GM19397 (cell line): ENCODE data around the gene TERT.

Experiments
- ATAC-seq: cut with Tn5 transposase; IDR thresholded peaks from one replicate; pipeline ENCODE4 v1.9.1; 2021; ENCODE audit warnings: mild to moderate bottlenecking, moderate library complexity; ENCODE audit not compliant: unreplicated experiment

TERT gene

DNA sequence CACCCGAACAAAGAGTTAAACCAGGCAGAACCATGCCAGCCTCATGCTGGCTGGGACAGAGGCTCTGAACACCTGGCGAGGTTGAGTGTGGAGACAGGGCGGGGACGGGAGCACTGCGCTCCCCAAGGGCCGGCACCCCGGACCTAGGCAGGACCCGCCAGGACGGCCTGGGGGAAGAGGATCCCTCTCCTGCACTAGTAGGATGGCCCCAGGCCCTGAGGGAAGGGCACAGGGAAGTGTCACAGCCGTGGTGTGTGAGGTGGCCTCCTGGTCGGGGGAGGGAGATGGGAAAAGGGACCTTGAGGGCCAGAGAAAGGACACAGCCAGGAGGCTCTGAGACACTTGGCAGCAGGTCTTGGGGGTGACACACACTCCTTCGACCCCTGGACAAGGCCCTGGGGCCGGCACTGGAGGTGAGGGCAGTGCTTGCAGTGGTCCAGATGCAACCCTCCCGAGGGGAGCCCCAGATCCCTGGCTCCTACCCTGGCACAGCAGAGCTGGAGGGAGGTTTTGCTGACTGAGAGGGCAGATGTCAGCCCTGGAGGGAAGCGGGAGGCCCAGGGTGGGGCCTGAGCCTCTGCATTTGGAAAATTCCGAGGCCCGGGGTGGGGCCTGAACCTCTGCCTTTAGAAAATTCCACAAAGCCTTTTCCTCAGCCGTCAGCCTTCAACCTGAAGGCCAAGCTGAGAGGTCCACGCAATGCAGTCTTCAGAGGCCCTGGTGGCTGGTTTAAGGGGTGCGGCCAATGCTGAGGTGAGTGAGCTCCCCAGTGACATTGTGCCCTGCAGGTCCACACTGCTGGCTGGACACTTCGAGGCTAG is 24.8 kb upstream of the TERT start:
- ATAC-seq, result no peak

DNA sequence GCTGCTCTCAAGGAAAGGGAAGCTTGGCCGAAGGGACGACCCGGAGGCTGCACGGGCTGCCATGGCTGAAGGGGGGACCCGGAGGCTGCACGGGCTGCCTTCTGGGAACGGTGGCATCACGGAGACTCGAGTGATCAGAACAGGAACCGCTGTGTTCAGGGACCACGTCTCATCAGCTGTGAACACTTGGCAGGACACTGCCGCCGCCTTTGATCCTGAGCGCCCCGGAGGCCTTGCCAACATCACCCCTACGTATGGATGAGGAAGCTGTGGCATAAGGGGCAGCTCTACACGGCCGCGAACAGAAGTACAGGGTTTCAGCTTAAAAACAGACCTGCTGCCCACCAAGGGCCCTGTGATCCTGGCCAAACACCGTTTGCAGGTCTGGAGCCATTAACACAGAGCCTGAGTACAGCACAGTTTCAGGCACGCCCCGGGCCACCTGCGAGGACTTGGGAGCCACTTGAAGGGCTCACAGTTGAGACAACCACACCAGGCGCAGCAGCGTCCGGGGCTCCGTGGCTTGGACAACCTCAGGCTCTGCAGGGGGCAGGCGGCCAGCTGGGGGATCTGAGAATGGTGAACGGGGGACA is 23.9 kb upstream of the TERT start:
- no peak for ATAC-seq

DNA sequence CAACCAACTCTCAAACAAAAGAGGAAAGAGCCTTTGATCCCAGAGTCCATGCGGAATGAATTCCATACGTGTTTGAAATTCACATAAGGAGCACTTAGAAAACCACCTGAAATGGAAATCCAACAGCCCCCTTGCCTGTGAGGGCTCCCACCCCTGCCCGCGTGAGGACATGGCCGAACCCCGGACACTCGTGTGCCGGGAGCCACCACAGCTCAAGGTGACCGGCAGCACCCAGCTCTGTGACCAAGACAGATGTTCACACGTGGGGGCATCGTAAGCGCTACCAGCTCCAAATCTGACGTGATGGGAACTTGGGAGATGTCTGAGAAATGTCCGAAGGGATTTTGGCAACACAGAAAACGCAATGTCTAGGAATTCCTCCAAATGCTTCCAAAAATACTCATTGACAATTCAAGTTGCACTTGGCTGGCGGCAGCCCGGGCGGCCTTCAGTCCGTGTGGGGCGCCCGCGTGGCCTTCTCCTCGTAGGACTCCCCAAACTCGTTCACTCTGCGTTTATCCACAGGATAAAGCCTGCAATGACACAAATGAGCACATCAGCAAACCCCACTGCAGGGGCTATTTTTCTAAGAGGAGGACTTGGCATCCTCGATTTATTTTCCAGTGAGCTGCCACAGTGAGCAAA is 23.2 kb upstream of the TERT start:
- no peak for ATAC-seq

DNA sequence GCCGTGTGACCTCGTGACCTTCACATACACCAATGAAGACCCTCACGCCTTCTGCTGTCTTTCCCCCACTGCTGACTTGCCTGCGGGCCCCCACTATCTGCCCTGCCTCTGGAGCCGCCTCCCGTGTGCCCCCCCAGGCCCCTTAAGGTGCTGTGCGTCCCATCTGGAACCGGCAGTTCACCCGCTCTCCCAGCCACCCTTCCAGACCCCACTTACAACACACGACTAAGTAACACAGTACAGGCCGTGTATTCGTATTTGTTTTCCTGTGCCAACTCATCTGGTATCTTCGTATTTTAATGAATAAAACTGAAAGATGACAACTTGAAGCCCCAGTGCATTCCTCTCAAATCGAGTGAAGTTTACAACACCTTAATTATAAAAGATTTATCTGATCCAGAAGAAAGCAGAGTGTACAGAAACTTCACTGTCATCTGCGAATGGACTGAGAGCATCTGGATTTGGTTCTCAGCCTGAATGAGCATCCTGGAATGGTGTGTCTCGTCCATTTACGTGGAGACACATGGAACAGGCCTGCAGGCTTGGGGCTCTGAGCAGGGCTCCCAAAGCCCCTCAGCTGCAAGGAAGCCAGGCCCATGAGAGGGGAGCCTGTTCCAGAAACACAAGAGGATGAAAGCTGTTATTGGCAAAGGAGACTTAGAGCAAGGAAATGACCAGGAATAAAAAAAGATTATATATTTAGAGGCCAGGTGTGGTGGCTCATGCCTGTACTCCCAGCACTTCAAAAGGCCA is 21.9 kb upstream of the TERT start:
- ATAC-seq, result no peak

DNA sequence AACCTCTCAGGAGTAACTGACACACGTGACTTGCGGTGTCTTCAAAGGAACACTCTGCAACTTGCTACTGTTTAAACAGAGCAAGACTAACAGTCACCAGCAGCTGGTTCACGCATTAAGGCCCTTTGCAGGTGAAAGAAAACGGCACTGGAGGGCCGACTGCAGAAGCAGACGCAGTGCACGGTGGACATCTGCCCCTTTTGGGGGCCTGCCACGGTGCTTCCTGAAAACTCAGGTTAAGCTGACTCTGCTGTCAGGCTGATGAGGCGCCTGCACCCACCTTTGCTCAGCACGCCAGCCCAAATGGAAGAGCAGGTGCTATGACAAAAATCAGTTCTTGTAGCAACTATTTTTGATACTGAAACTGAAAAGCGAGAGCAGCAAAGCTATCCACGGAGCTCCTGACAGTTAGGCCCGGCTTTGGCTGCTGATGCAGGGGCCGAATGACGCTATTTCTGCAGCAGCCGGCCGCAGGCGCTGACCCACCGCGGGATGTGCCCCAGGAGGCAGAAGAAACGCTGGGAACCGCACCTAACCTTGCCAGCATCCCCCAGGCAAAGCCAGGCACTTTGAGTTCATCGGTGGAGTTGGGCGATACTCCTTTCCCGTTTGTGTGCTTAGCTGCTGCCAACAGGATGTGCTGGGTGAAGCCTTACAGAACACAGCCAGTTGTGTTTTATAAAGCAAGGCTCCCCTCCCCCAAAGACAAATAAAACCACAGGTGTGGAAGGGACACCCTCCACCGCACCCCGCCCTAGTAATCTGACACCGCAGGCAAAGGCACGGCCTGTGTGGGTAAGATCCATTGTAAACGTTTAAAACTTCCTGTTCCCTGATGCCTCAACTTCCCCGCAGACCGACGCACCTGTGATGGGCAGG is 21.1 kb upstream of the TERT start:
- ATAC-seq, result peak; percentile 49

DNA sequence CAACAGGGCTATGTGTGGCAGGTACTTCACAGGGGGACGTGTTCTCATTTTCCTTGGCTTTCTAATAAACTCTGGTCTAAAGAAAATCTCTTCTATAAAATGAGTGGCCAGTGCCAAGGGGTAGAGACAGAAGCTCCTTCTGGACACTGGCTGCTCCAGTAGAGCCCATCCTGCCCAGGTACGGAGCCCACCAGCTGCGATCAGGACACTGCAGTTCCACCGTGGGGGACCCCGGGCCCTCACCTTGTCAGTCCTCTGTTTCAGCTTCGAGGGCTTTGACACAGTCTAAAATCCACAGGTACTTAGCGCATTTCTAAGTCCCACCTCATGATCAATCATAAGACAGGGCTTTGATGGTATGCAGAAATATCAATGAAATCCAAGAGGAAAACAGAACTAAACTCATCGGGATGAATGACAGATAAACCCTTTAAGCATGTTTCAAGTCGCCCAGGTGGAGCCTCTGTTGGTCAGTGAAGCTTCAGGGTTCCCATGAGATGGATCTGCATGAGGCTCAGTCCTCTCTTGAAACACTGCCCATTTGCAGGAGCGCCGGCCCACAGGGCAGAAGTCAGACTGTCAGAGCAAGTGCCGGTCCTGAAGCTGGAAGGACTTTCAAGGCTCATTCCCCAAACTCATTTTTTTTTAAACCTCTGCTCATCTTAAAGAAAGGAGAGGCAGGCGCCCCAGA is 20.3 kb upstream of the TERT start:
- no peak for ATAC-seq

DNA sequence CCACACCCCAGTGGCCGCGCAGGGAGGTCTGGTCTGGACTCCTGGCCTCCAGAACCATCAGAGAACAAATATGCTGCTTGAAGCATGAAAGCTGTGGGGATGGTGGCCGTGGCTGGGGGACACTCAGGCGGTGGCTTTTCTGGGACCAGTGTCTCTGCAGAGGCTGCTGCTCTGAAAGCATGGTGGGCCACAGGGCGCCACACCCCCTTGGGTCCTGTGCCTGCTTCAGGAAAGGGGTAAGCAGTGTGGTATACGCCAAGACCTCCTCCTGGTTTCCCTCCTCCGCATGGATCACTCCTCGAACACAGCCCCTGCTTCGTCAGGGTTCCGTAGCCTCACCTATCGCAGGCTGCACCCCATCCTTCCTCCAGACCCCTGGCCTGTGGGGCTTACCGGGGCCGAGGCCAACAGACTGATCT is 19.7 kb upstream of the TERT start:
- no peak for ATAC-seq

DNA sequence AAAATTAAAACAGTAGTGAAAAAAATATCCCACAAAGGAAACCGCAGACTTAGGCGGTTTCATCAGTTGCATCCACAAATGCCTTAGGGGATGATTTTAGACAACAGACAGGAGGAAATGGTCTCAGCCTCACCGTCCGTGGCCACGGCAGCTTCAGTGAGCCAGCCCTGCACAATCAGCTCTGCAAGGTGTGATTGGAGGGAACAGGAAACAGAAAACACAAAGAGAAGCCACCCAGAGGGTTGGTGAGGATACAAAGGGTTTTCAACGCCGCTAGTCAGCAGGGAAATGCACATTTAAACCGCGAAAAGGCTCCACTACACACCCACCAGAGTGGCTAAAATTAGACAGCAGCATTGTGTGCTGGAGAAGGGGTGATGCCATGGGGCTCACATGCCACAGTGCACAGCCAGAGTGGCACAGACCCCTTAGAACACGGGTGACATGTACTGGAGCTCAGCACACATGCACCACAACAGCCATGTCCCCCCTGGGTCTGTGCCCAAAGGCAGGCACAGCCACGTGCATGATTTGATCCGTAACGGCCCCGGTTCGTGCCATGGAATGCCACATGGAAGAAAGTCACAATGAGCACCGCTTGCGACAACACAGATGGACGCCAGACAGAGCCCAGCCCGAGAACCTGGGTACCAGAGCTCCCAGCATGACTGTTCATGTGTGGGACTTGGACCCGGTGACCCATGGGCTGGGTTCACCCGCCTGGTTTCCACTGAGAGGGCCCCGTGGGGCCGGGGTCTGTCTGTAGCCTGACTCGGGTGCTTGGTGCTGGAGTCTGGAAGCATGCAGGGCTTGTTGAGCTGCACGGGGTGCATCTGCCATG is 18.3 kb upstream of the TERT start:
- peak; percentile 72 for ATAC-seq

DNA sequence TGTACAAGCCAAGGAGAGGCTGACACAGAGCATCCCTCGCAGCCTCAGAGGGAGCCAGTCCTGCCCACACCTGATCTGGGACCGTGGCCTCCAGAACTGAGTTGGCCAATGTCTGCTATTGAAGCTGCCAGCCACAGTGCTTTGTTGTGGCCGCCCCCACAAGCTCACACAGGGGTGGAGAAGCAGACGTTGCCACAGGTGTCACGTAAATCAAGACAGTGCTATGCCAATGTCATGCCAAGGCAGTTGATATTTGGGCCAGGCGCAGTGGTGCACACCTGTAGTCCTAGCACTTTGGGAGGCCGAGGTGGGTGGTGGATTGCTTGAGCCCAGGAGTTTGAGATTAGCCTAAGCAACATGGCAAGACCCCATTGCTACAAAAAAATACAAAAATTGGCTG is 17.3 kb upstream of the TERT start:
- ATAC-seq, result no peak

DNA sequence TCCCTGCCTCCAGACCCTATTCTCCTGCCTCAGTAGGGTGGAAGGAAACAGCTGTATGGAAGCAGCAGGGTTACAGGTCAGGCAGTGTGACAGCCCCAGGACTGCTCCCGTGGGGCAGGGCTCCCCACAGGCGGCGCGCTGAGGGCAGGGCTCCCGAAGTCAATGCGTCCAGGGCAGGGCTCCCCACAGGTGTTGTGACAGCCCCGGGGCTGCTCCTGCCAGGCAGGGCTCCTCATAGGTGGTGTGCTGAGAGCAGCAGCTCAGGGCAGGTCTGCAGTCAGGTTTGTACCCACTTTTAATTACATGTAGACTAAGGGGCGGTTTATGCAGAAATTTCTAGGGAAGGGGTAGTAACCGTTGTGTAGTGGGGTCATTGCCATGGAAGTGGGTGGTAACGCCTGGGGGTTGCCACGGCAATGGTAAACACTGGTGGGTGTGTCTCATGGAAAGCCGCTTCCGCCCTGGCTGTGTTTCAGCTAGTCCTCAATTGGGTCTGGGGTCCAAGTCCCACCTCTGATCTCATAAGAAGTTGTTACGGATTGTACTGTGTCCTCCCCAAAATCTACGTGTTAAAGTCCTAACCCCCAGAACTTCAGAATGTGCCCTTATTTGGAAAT is 16.7 kb upstream of the TERT start:
- ATAC-seq, result no peak

DNA sequence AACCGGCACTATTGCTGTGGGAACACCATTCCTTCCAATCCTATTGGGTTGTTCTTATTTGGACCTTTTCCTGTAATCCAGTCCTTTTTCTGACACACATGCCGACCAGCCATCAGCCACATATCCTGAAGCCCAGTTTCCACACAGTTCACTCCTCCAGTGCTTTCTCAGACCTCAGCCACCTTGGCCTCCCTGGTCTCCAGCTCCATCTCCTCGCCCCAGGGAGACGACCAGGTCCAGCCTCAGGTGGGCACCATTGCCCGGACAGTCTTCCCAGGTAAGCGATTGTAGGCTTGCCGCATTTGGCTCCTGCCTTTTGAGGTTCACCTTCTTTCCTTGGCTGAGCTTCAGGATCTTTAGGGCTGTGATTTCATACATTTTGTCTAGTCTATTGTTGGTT is 15.2 kb upstream of the TERT start:
- ATAC-seq, result no peak

DNA sequence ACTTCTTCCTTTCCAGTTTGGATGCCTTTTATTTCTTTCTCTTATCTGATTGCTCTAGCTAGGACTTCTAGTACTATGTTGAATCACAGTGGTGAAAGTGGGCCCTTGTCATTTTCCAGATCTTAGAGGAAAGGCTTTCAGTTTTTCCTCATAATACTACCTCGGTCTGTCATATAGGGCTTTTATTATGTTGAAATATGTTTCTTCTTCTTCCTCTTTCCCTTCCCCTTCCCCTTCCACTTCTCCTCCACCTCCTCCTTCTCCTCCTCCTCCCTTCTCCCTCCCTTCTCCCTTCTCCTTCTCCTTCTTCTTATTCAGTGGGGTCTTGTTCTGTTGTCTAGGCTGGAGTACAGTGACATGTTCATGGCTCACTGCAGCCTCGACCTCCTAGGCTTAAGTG is 9.2 kb upstream of the TERT start:
- ATAC-seq, result no peak

DNA sequence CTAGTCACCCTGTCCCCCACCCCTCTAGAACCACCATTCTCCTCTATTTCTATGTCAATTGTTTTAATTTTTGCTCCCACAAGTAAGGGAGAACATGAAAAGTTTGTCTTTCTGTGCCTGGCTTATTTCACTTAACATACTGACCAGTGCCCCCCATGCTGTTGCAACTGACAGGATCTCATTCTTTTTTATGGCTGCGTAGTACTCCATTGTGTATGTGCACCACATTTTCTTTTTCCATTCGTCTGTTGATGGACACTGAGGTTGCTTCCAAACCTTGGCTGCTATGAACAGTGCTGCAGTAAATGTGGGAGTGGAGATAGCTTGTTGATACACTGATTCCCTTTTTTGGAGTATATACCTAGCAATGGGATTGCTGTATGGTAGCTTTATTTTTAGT is 7.4 kb upstream of the TERT start:
- ATAC-seq, result no peak

DNA sequence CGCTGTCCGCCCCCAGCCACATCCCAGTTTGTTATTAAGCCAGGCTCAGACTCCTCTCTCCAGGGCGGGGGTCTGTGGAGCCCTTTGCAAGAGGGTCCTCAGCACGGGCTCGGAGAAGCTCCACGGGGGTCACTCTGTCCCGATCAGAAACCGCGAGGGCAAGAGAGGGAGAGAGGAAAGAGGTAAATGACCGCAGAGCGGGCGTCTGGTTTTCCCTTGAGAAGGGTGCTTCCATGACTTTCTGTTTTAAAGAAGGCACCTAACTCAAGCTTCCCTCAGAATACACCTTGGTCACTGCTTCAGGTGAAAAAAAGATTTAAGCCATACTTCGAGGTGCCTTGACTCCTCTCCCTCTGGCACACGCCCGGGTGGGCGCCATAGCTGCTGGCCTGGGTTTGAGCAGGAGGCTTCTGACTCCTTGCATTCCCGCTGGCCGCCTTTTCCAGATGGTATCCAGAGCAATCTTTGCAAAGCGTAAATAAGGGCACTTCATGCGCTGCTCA is 5.8 kb upstream of the TERT start:
- no peak for ATAC-seq

DNA sequence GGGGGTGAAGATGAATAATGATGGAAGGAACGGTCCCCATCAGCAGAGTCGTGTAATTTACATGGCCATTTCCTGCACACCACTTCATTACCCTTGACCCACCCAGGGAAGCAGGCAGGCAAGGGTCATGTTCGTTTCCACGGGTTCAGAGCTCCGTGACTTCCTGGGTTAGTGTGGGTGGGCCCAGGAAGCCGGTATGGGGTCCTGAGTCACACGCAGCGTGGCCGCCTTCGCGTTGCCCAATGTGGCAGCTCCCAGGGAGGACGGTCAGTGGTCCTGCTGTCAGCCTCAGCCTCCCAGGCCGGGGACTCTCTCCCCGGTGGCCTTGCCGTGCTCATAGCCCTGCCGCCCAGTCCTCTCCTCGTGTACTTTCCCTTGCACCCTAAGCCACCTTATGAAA is 5.1 kb upstream of the TERT start:
- ATAC-seq, result no peak

DNA sequence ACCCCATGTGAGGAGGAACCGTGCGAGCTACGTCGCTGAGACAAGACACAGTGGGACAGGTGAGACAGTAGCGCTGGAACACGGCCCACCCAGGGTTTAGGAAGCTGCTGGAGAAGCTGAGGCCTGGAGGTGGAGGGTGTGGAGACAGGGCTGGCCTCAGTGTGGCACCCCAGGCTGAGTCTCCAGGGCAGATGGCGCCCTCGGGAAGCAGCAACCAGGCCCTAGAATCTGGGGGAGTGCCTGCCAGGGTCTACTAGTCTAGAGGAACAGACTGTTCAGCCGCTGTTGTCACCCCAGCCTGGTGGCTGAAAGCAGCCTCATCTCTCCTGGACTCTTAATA is 4.6 kb upstream of the TERT start:
- ATAC-seq, result no peak

DNA sequence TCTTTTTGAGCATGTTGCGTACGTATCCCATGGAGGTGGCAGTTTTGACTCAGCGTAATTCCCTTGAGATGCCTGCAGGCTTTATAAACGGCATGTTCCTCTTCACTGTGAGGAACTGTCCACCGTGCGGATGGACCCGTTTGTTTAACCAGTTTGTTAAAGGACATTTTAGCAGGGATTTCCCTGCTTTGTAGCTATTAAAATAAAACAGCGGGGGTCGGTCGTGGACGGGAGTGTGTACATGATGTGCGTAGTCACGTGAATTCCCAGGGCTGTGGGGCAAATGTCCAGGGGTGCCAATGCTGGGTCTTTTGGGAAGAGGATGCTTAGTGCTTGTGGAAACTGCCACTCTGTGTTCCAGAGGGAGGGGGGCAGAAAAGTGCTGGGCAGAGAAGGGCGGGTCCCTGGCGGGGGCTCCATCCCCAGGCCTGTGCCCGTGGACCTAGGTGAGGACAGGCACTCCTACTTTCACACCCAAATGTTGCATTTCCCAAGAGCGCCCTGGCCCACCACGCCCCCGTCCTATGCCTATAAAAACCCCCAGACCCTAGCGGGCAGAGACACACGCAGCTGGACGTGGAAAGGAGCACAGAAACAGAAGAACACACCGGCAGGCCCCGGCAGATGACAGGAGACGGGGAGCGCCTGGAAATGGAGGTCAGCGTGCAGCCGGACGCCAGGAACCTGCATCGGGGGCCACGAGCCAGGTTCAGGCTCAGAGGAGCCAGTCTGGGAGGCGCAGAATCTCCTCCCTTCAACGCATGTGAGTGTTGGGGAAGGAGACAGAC is 4.0 kb upstream of the TERT start:
- ATAC-seq, result no peak

DNA sequence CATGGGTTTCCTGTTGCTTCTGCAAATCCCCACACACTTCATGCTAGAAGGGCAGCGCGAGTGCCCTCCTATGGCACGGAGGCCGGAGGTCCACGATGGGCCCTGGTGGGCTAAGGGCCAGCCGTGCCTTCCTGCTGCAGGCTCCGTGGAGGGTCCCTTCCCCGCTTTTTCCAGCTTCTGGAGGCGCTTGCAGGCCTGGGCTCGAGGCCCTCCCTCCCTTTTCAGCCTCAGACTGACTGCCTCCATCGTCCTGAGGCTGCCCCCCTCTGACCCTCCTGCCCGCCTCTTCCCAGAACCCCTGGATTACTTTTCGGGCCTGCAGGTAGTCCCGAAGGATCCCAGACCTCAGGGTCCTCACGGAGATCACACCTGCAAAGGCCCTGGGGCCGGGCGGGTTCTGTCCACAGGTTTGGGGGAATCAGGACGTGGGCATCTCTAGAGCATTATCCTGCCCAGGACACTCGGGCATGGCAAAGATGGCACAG is 3.2 kb upstream of the TERT start:
- no peak for ATAC-seq
